K562 (cell line): Measurements from ENCODE around the gene MOCOS. TPM values are rescaled to one million over a fixed set of nuclear protein-coding genes. Genes with fewer than 3 reads are reported as not detected.

Experiments used
- E2F1 ChIP-seq: sonication (generic); formaldehyde crosslinking; IDR thresholded peaks from 2 replicates; pipeline ENCODE4 v1.8.1; 2023; ENCODE audit warnings: mild to moderate bottlenecking, missing genetic modification reagents, moderate library complexity
- ETS1 ChIP-seq: conservative IDR thresholded peaks from 2 replicates; pipeline ENCODE4 v1.6.1; 2011; ENCODE audit warnings: low read depth, mild to moderate bottlenecking, low read length; ENCODE audit not compliant: control insufficient read depth
- HNRNPLL ChIP-seq: fragments of 200-400 bp; formaldehyde crosslinking; IDR thresholded peaks from 2 replicates; pipeline ENCODE4 v1.6.1; 2017; ENCODE audit warnings: low read length, low read depth, mild to moderate bottlenecking; ENCODE audit not compliant: poor library complexity, severe bottlenecking
- L3MBTL2 ChIP-seq: fragments of 450-650 bp; IDR thresholded peaks from 2 replicates; pipeline ENCODE4 v1.6.1; 2016; ENCODE audit warnings: mild to moderate bottlenecking, moderate library complexity
- MXD1 ChIP-seq: fragments of 250-450 bp; sonication (Bioruptor Pico); IDR thresholded peaks from 2 replicates; pipeline ENCODE4 v1.8.0; 2021; ENCODE audit warnings: borderline replicate concordance, mild to moderate bottlenecking, moderate library complexity; ENCODE audit not compliant: poor library complexity, severe bottlenecking
- MYC ChIP-seq, 2 experiments: fragments of 250-450 bp in 1 of 2; sonication (Bioruptor Pico) in 1 of 2; IDR thresholded peaks; 2 replicates each; pipeline versions ENCODE4 v1.5.1 to v1.6.1; 2012 to 2021; ENCODE audit warnings: low read depth in 2 of 2, borderline replicate concordance in 1 of 2, improper control_type of control experiment in 1 of 2, low read length in 1 of 2, mild to moderate bottlenecking in 1 of 2, moderate library complexity in 1 of 2
- NEUROD1 ChIP-seq: fragments of 150-350 bp; IDR thresholded peaks from 2 replicates; pipeline ENCODE4 v1.6.1; 2014; ENCODE audit warnings: borderline replicate concordance, low read length, low read depth; ENCODE audit not compliant: partially characterized antibody
- SIN3A ChIP-seq, 2 experiments: fragments of 150-350 bp in 1 of 2; IDR thresholded peaks; 2 replicates each; pipeline ENCODE4 v1.6.1; 2011 to 2016; ENCODE audit warnings: borderline replicate concordance in 2 of 2, low read depth in 2 of 2, low read length in 2 of 2, mild to moderate bottlenecking in 2 of 2, moderate library complexity in 2 of 2; ENCODE audit not compliant: control insufficient read depth in 1 of 2
- SNRNP70 ChIP-seq: fragments of 200-400 bp; formaldehyde crosslinking; optimal IDR thresholded peaks from 2 replicates; pipeline ENCODE3; 2017; ENCODE audit warnings: low read depth, low read length
- SP1 ChIP-seq: sonication (generic); formaldehyde crosslinking; IDR thresholded peaks from 2 replicates; pipeline ENCODE4 v1.8.1; 2022; ENCODE audit warnings: mild to moderate bottlenecking, missing genetic modification reagents
- ZBTB11 ChIP-seq, 3 experiments: fragments of 200-800 bp in 1 of 3; fragments of 250-450 bp in 1 of 3; fragments of 450-650 bp in 1 of 3; sonication (Bioruptor Pico) in 1 of 3; sonication (Bioruptor generic) in 1 of 3; formaldehyde crosslinking in 1 of 3; IDR thresholded peaks; 2 replicates each; pipeline versions ENCODE4 v1.6.1 to v1.8.0; 2016 to 2022; ENCODE audit warnings: mild to moderate bottlenecking in 2 of 3, missing genetic modification characterization in 2 of 3, missing compliant biosample characterization in 1 of 3, moderate library complexity in 1 of 3
- ZFX ChIP-seq: sonication (generic); formaldehyde crosslinking; IDR thresholded peaks from 2 replicates; pipeline ENCODE4 v1.8.0; 2022; ENCODE audit warnings: mild to moderate bottlenecking, missing genetic modification reagents, moderate library complexity
- ZNF197 ChIP-seq: fragments of 200-800 bp; sonication (Bioruptor generic); IDR thresholded peaks from 2 replicates; pipeline ENCODE4 v1.6.1; 2016; ENCODE audit warnings: low read depth, missing genetic modification characterization, missing compliant biosample characterization
- ZNF280B ChIP-seq: fragments of 250-450 bp; sonication (Bioruptor Pico); IDR thresholded peaks from 2 replicates; pipeline ENCODE4 v1.5.1; 2021; ENCODE audit warnings: mild to moderate bottlenecking
- ZNF551 ChIP-seq: fragments of 250-450 bp; sonication (Bioruptor Pico); IDR thresholded peaks from 2 replicates; pipeline ENCODE4 v1.5.0; 2021; ENCODE audit warnings: mild to moderate bottlenecking, moderate library complexity
- ZNF644 ChIP-seq: fragments of 200-800 bp; sonication (Bioruptor generic); IDR thresholded peaks from 2 replicates; pipeline ENCODE4 v1.6.1; 2016; ENCODE audit warnings: low read depth, missing genetic modification characterization, missing compliant biosample characterization
- ZNF76 ChIP-seq: fragments of 250-450 bp; sonication (Bioruptor Pico); IDR thresholded peaks from 2 replicates; pipeline ENCODE4 v1.4.0; 2020; ENCODE audit warnings: mild to moderate bottlenecking, moderate library complexity, borderline replicate concordance
- polyA plus RNA-seq, 8 experiments: library from polyadenylated mRNA; depleted of rRNA in 4 of 8; stranded (reverse) in 5 of 8; unstranded in 3 of 8; fragments of >200 nt; fragmentation: Nextera tagmentation in 2 of 8; fragmentation: Illumina TruSeq in 1 of 8; extraction: Ambion mirVana in 2 of 8; extraction: Trizol in 1 of 8; gene quantifications; 2 replicates each; pipeline versions ENCODE4 v1.2.1 to v1.2.3, GENCODE V29; 2011 to 2014; ENCODE audit warnings: inconsistent platforms in 1 of 8, missing spikeins in 1 of 8
- total RNA-seq, 7 experiments: library from RNA; depleted of rRNA in 6 of 7; stranded (reverse); fragments of >200 nt in 6 of 7; fragmentation: Illumina TruSeq in 2 of 7; extraction: Trizol in 2 of 7; gene quantifications; 2 replicates each; pipeline versions ENCODE4 v1.2.1 to v1.2.3, GENCODE V29; 2011 to 2021; ENCODE audit warnings: low replicate concordance in 1 of 7

Gene MOCOS
- total and polyA plus RNA-seq, 9 of the 15 experiments (the other 6 are each of a cell fraction or from before 2014, with no cell fraction given) = 4.5 to 12.4 (median 9.1) TPM

GRCh38 chr18:36186461-36187192 is 670 bp upstream of the MOCOS start (continued):
- TF ChIP-seq ETS1 (no peak), L3MBTL2 (peak; percentile 13), NEUROD1 (no peak), ZNF551 (CRISPR knock-in tag) (no peak), MXD1 (no peak), ZBTB11 (CRISPR knock-in tag; IDR thresholded peaks at IDR 0.05) (no peak), ZFX (CRISPR knock-in tag) (no peak), ZNF76 (no peak), ZNF280B (CRISPR knock-in tag) (no peak), SNRNP70 (no peak), ZNF644 (tag) (no peak), SIN3A (IDR thresholded peaks at IDR 0.05; ENCODE audit: borderline replicate concordance in 2 of 2, control insufficient read depth in 1 of 2, low read depth in 2 of 2, low read length in 2 of 2) (peak in 1 of 2 experiments; percentile 30; a peak in 1 of 4 replicates), E2F1 (CRISPR knock-in tag) (no peak), HNRNPLL (no peak), SP1 (CRISPR knock-in tag) (no peak), MYC (IDR thresholded peaks at IDR 0.05; ENCODE audit: low read depth, low read length) (peak; percentile 56; the same call in 1 of the 2 replicates), MYC (CRISPR knock-in tag; IDR thresholded peaks at IDR 0.05; ENCODE audit: borderline replicate concordance, low read depth) (peak; percentile 41; the same call in 1 of the 2 replicates), ZNF197 (CRISPR knock-in tag) (no peak)
